GM19467 (cell line): Measurements from ENCODE around the gene TM4SF20.
"Not testable (repeated sequence)": the region's sequence is repeated elsewhere in the genome, so short reads cannot be mapped to it uniquely, and the experiment has no call there.

ENCODE experiments used
- ATAC-seq: cut with Tn5 transposase; IDR thresholded peaks from one replicate; pipeline ENCODE4 v1.9.1; 2021; ENCODE audit warnings: mild to moderate bottlenecking, moderate library complexity; ENCODE audit not compliant: unreplicated experiment

The TM4SF20 gene

GRCh38 chr2:227368574-227368973 is 10.5 kb downstream of the TM4SF20 start:
- no peak for ATAC-seq

GRCh38 chr2:227367427-227367795 is 11.7 kb downstream of the TM4SF20 start:
- ATAC-seq, result no peak

- no peak for ATAC-seq
These were observed 12.2 kb downstream of the TM4SF20 start for GRCh38 chr2:227366769-227367426.

GRCh38 chr2:227365833-227366232 is 13.3 kb downstream of the TM4SF20 start:
- no peak for ATAC-seq

- ATAC-seq, result not testable (repeated sequence)
These were observed 14.4 kb downstream of the TM4SF20 start for GRCh38 chr2:227364585-227365263.

- no peak for ATAC-seq
These were observed 15.3 kb downstream of the TM4SF20 start for GRCh38 chr2:227363756-227364155.

GRCh38 chr2:227360351-227360750 is 18.8 kb downstream of the TM4SF20 start:
- no peak for ATAC-seq

- no peak for ATAC-seq
These were observed 27.5 kb downstream of the TM4SF20 start for GRCh38 chr2:227351639-227352038.

GRCh38 chr2:227349989-227350612 is 29.0 kb downstream of the TM4SF20 start:
- no peak for ATAC-seq

GRCh38 chr2:227348324-227348723 is 30.8 kb downstream of the TM4SF20 start:
- no peak for ATAC-seq

- ATAC-seq, result no peak
These were observed 32.0 kb downstream of the TM4SF20 start for GRCh38 chr2:227347117-227347516.

- no peak for ATAC-seq
These were observed 34.9 kb downstream of the TM4SF20 start for GRCh38 chr2:227344231-227344630.

GRCh38 chr2:227341553-227341952 is 37.6 kb downstream of the TM4SF20 start:
- no peak for ATAC-seq

GRCh38 chr2:227340106-227340505 is 39.0 kb downstream of the TM4SF20 start:
- no peak for ATAC-seq

GRCh38 chr2:227339098-227339599 is 40.0 kb downstream of the TM4SF20 start:
- no peak for ATAC-seq

- ATAC-seq, result no peak
These were observed 41.7 kb downstream of the TM4SF20 start for GRCh38 chr2:227337442-227337841.

GRCh38 chr2:227335713-227336112 is 43.4 kb downstream of the TM4SF20 start:
- ATAC-seq, result no peak

- ATAC-seq, result no peak
These were observed 52.3 kb downstream of the TM4SF20 start for GRCh38 chr2:227326783-227327182.

GRCh38 chr2:227325839-227326195 is 53.3 kb downstream of the TM4SF20 start:
- ATAC-seq, result no peak

GRCh38 chr2:227324995-227325838 is 53.9 kb downstream of the TM4SF20 start, which contains the start of gene MFF:
MFF (plus strand) TSS chr2:227325251; CDS start chr2:227330666, 5,415 bp downstream.
- peak; percentile 99 for ATAC-seq

- peak; percentile 2 for ATAC-seq
These were observed 54.5 kb downstream of the TM4SF20 start for GRCh38 chr2:227324642-227324994.
